H1 (cell line): Measurements from ENCODE around the gene FIG4. TPM values are rescaled to one million over a fixed set of nuclear protein-coding genes. Genes with fewer than 3 reads are reported as not detected.

ENCODE experiments used
- CTCF ChIA-PET: fragments of 300-600 bp; sonication (Branson Sonifier 250); formaldehyde crosslinking; loops from one replicate; lab custom pipeline; 2021; ENCODE audit not compliant: partially characterized antibody; lab: Charles Lee
- POLR2A ChIA-PET: fragments of 300-600 bp; sonication (Branson Sonifier 250); formaldehyde crosslinking; loops from one replicate; lab custom pipeline; 2021; ENCODE audit warnings: inconsistent platforms; ENCODE audit not compliant: partially characterized antibody; lab: Charles Lee
- DNase-seq, 2 experiments: peaks; one replicate each; pipeline versions ENCODE4 v3.0.0 to v3.0.0-alpha.2; 2010 to 2022; ENCODE audit warnings: low spot score in 2 of 2, low read depth in 1 of 2, mixed read lengths in 1 of 2
- FAIRE-seq: peaks from 2 replicates; lab custom pipeline; 2011; peaks lifted over from hg19 to GRCh38; lab: Jason Lieb, UNC
- H2AFZ ChIP-seq: 2 replicates; pipeline ENCODE4 v1.8.1; 2012; ENCODE audit warnings: low read length, inconsistent platforms
- H2AK5ac ChIP-seq: 2 replicates; pipeline ENCODE4 v1.6.1; 2013; ENCODE audit warnings: low read depth, low read length
- H2BK120ac ChIP-seq: replicated peaks from 2 replicates; pipeline ENCODE3; 2013; ENCODE audit warnings: low read depth, low read length, inconsistent platforms
- H2BK12ac ChIP-seq: 2 replicates; pipeline ENCODE4 v1.6.1; 2013; ENCODE audit warnings: low read depth, low read length
- H2BK15ac ChIP-seq: 2 replicates; pipeline ENCODE4 v1.6.1; 2013; ENCODE audit warnings: low read length
- H2BK20ac ChIP-seq: 2 replicates; pipeline ENCODE4 v1.6.1; 2013; ENCODE audit warnings: low read length
- H2BK5ac ChIP-seq: 2 replicates; pipeline ENCODE4 v1.6.1; 2013; ENCODE audit warnings: low read depth, low read length
- H3K14ac ChIP-seq: 2 replicates; pipeline ENCODE4 v1.6.1; 2013; ENCODE audit warnings: inconsistent platforms; ENCODE audit not compliant: insufficient read length
- H3K18ac ChIP-seq: 2 replicates; pipeline ENCODE4 v1.6.1; 2013; ENCODE audit warnings: low read length; ENCODE audit errors: extremely low read depth
- H3K23ac ChIP-seq: 2 replicates; pipeline ENCODE4 v1.6.1; 2013; ENCODE audit warnings: inconsistent platforms; ENCODE audit not compliant: insufficient read length
- H3K23me2 ChIP-seq: 2 replicates; pipeline ENCODE4 v1.6.1; 2013; ENCODE audit warnings: low read depth, low read length
- H3K27ac ChIP-seq: 2 replicates; pipeline ENCODE4 v1.6.1; 2011; ENCODE audit warnings: low read depth, low read length, inconsistent platforms
- H3K27me3 ChIP-seq, 4 experiments: replicated peaks in 1 of 4; 1 replicate in 1 of 4; 2 replicates in 3 of 4; pipeline versions ENCODE4 v1.6.1 to v1.8.1; 2011 to 2013; ENCODE audit warnings: low read length in 3 of 4, mild to moderate bottlenecking in 3 of 4, inconsistent platforms in 2 of 4, mixed read lengths in 2 of 4, moderate library complexity in 1 of 4; ENCODE audit not compliant: control insufficient read depth in 3 of 4, insufficient read depth in 3 of 4; ENCODE audit errors: extremely low read depth in 1 of 4
- H3K36me3 ChIP-seq, 4 experiments: 2 replicates each; pipeline versions ENCODE4 v1.6.1 to v1.8.1; 2011 to 2013; ENCODE audit warnings: mild to moderate bottlenecking in 4 of 4, low read length in 3 of 4, moderate library complexity in 2 of 4, control low read depth in 1 of 4, inconsistent platforms in 1 of 4; ENCODE audit not compliant: insufficient read depth in 4 of 4, control insufficient read depth in 2 of 4
- H3K4ac ChIP-seq: replicated peaks from 2 replicates; pipeline ENCODE3; 2013; ENCODE audit warnings: low read length, low read depth, mixed read lengths, inconsistent platforms; ENCODE audit not compliant: insufficient read length
- H3K4me1 ChIP-seq, 4 experiments: replicated peaks in 1 of 4; 1 replicate in 1 of 4; 2 replicates in 3 of 4; pipeline versions ENCODE4 v1.6.1 to v1.8.1; 2011 to 2013; ENCODE audit warnings: low read length in 3 of 4, inconsistent platforms in 2 of 4, mixed read lengths in 1 of 4; ENCODE audit not compliant: insufficient read depth in 4 of 4, control insufficient read depth in 3 of 4
- H3K4me2 ChIP-seq, 2 experiments: 2 replicates each; pipeline versions ENCODE4 v1.6.1 to v1.8.1; 2011 to 2013; ENCODE audit warnings: low read depth in 2 of 2, low read length in 2 of 2, control low read depth in 1 of 2, inconsistent platforms in 1 of 2, mild to moderate bottlenecking in 1 of 2; ENCODE audit not compliant: insufficient read depth in 1 of 2
- H3K4me3 ChIP-seq, 4 experiments: fragments of 200-600, 300-600 bp in 1 of 4; sonication (generic), shearing (Covaris generic), sonication (Bioruptor Twin) in 1 of 4; 2 replicates each; pipeline versions ENCODE4 v1.5.1 to v1.8.1; 2011 to 2016; ENCODE audit warnings: low read length in 4 of 4, low read depth in 3 of 4, control low read depth in 2 of 4, inconsistent platforms in 2 of 4, mild to moderate bottlenecking in 2 of 4, mixed read lengths in 1 of 4, moderate library complexity in 1 of 4; ENCODE audit not compliant: insufficient read depth in 2 of 4; ENCODE audit errors: extremely low read depth in 1 of 4
- H3K56ac ChIP-seq: replicated peaks from 2 replicates; pipeline ENCODE3; 2013; ENCODE audit warnings: low read depth, mild to moderate bottlenecking, mixed read lengths, low read length, inconsistent platforms; ENCODE audit not compliant: insufficient read length
- H3K79me1 ChIP-seq: 2 replicates; pipeline ENCODE4 v1.6.1; 2013; ENCODE audit warnings: low read depth, low read length, control low read depth
- H3K79me2 ChIP-seq, 2 experiments: 2 replicates each; pipeline versions ENCODE4 v1.6.1 to v1.8.1; 2012 to 2013; ENCODE audit warnings: low read length in 2 of 2, mild to moderate bottlenecking in 2 of 2, inconsistent platforms in 1 of 2; ENCODE audit not compliant: insufficient read depth in 2 of 2, control insufficient read depth in 1 of 2
- H3K9ac ChIP-seq, 4 experiments: replicated peaks in 1 of 4; 1 replicate in 1 of 4; 2 replicates in 3 of 4; pipeline versions ENCODE4 v1.6.1 to v1.8.1; 2011 to 2013; ENCODE audit warnings: low read depth in 3 of 4, low read length in 3 of 4, control low read depth in 2 of 4, mild to moderate bottlenecking in 2 of 4, moderate library complexity in 2 of 4, inconsistent platforms in 1 of 4; ENCODE audit errors: extremely low read depth in 1 of 4
- H3K9me3 ChIP-seq, 2 experiments: 2 replicates each; pipeline versions ENCODE4 v1.6.1 to v1.8.1; 2012 to 2013; ENCODE audit warnings: mild to moderate bottlenecking in 2 of 2, moderate library complexity in 2 of 2, control low read depth in 1 of 2, inconsistent platforms in 1 of 2, low read depth in 1 of 2, low read length in 1 of 2, mixed read lengths in 1 of 2; ENCODE audit not compliant: insufficient read depth in 2 of 2
- H4K20me1 ChIP-seq, 2 experiments: replicated peaks in 1 of 2; 2 replicates each; pipeline versions ENCODE3 to v1.8.1; 2011 to 2013; ENCODE audit warnings: inconsistent platforms in 2 of 2, low read length in 2 of 2, mild to moderate bottlenecking in 1 of 2; ENCODE audit not compliant: insufficient read depth in 2 of 2, control insufficient read depth in 1 of 2
- H4K5ac ChIP-seq: 2 replicates; pipeline ENCODE4 v1.6.1; 2013; ENCODE audit warnings: low read length, low read depth, mixed read lengths, inconsistent platforms; ENCODE audit not compliant: insufficient read length
- H4K8ac ChIP-seq: 2 replicates; pipeline ENCODE4 v1.8.0; 2013; ENCODE audit warnings: mild to moderate bottlenecking, moderate library complexity, low read length, inconsistent platforms; ENCODE audit not compliant: insufficient read depth; ENCODE audit errors: extremely low read depth
- H4K91ac ChIP-seq: replicated peaks from 2 replicates; pipeline ENCODE3; 2013; ENCODE audit warnings: low read length, mixed read lengths, inconsistent platforms; ENCODE audit not compliant: insufficient read length
- ASH2L ChIP-seq: fragments of 200-600, 300-600 bp; sonication (generic); IDR thresholded peaks from one replicate; pipeline ENCODE4 v1.7.1; 2017; ENCODE audit warnings: low read length
- CHD1 ChIP-seq: IDR thresholded peaks from 2 replicates; pipeline ENCODE4 v1.6.1; 2012; ENCODE audit warnings: low read depth, low read length, improper control_type of control experiment
- CREB1 ChIP-seq: IDR thresholded peaks from 2 replicates; pipeline ENCODE4 v1.6.1; 2012; ENCODE audit warnings: inconsistent platforms
- FOSL1 ChIP-seq: IDR thresholded peaks from 2 replicates; pipeline ENCODE4 v1.6.1; 2011; ENCODE audit warnings: mild to moderate bottlenecking, low read depth, low read length, moderate library complexity; ENCODE audit not compliant: insufficient read depth
- NRF1 ChIP-seq: IDR thresholded peaks from 2 replicates; pipeline ENCODE4 v1.6.1; 2011; ENCODE audit warnings: mild to moderate bottlenecking, low read depth, low read length, improper control_type of control experiment
- PHF8 ChIP-seq: fragments of 200-600 bp; sonication (generic); conservative IDR thresholded peaks from 2 replicates; pipeline ENCODE4 v1.7.1; 2012; ENCODE audit warnings: low read depth, mild to moderate bottlenecking, inconsistent platforms, low read length, moderate library complexity
- RAD21 ChIP-seq, 2 experiments: IDR thresholded peaks in 1 of 2; conservative IDR thresholded peaks in 1 of 2; 2 replicates each; pipeline ENCODE4 v1.6.1; 2011; ENCODE audit warnings: low read depth in 2 of 2, low read length in 2 of 2, improper control_type of control experiment in 1 of 2, inconsistent platforms in 1 of 2, mild to moderate bottlenecking in 1 of 2, moderate library complexity in 1 of 2
- RBBP5 ChIP-seq: IDR thresholded peaks from 2 replicates; pipeline ENCODE4 v1.7.1; 2012; ENCODE audit warnings: low read depth, mild to moderate bottlenecking, inconsistent platforms, low read length, moderate library complexity, borderline replicate concordance
- RNF2 ChIP-seq: fragments of 200-900, 300-1000 bp; sonication (generic); IDR thresholded peaks from 2 replicates; pipeline ENCODE4 v1.7.1; 2016; ENCODE audit warnings: borderline replicate concordance, low read depth, mild to moderate bottlenecking, antibody characterized with exemption, low read length; ENCODE audit not compliant: poor library complexity, severe bottlenecking; ENCODE audit errors: missing control alignments
- SAP30 ChIP-seq: fragments of 300-600 bp; sonication (generic); IDR thresholded peaks from 2 replicates; pipeline ENCODE4 v1.7.1; 2012; ENCODE audit warnings: low read length, moderate library complexity, mild to moderate bottlenecking, inconsistent platforms; ENCODE audit not compliant: insufficient read depth, insufficient replicate concordance
- SIX5 ChIP-seq: IDR thresholded peaks from 2 replicates; pipeline ENCODE4 v1.6.1; 2011; ENCODE audit warnings: mild to moderate bottlenecking, low read depth, low read length
- SP1 ChIP-seq: IDR thresholded peaks from 2 replicates; pipeline ENCODE4 v1.6.1; 2011; ENCODE audit warnings: low read depth, low read length
- SRF ChIP-seq: IDR thresholded peaks from 2 replicates; pipeline ENCODE4 v1.6.1; 2011; ENCODE audit warnings: mild to moderate bottlenecking, low read depth, low read length, moderate library complexity
- YY1 ChIP-seq: IDR thresholded peaks from 2 replicates; pipeline ENCODE4 v1.6.1; 2011; ENCODE audit warnings: low read depth, mild to moderate bottlenecking, low read length
- WGBS, 2 experiments: shearing (Covaris generic) in 1 of 2; methylation state at CpG; one replicate each; pipeline versions ENCODE4 v1.1.6 to v1.1.7; 2013 to 2015; ENCODE audit warnings: low lambda C conversion rate in 2 of 2, mixed read lengths in 2 of 2, inconsistent platforms in 1 of 2, low coverage in 1 of 2, missing lambda C conversion rate in 1 of 2; ENCODE audit not compliant: insufficient replicate concordance in 2 of 2, insufficient coverage in 1 of 2, insufficient read length in 1 of 2; ENCODE audit errors: extremely low coverage in 1 of 2, missing lambda C conversion rate in 1 of 2; 5-methylcytosine and 5-hydroxymethylcytosine counted together
- polyA plus RNA-seq, 7 experiments: library from polyadenylated mRNA; depleted of rRNA in 3 of 7; stranded (reverse) in 5 of 7; unstranded in 2 of 7; fragments of >200 nt in 5 of 7; fragments of 200-250 nt in 2 of 7; gene quantifications; 1 replicate in 5 of 7; 2 replicates in 1 of 7; 4 replicates in 1 of 7; pipeline versions ENCODE4 v1.2.1 to v1.2.3, GENCODE V29; 2011 to 2013; ENCODE audit warnings: missing spikeins in 2 of 7, mixed read lengths in 2 of 7
- total RNA-seq: library from RNA; stranded (reverse); fragmentation: NEBNext Ultra II Directional; extraction: Animal tissue kit (Norgen Biotek cat#: 25700); gene quantifications from 2 replicates; pipeline ENCODE4 v1.2.1, GENCODE V29; 2021

Gene FIG4
- total and polyA plus RNA-seq, 2 of the 8 experiments (the other 6 are each of a cell fraction or from before 2014, with no cell fraction given): 11.8 to 21.9 TPM

DNA sequence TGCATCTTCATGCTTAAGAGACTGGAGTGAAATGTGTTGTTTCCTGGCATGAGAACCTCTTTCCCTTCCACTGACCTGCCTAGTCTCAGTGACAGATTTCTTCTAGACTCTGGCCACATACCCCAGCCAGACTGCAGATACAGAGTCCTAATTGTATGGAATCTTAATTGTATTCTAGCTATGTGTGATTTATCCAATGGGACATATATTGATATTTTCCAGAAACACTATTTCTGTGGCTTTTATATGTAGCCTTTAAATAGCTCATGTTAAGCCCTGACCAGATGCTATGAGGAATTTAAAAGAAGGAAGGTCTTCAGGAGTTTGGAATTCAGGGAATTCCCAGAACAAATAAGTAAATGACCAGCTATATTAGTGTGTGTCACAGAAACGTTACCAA, 99.0 kb downstream of the FIG4 start:
- no peak overlapping the region for H4K8ac ChIP-seq
- H2BK120ac ChIP-seq: no peak overlapping the region
- no peak overlapping the region for H2BK15ac ChIP-seq
- H2BK20ac ChIP-seq: no peak overlapping the region
- H2AK5ac ChIP-seq: no peak overlapping the region
- ChIA-PET CTCF (interaction anchor here (0.7 to 3.1 kb wide), 5 partner anchors 9 to 263 kb away, joined by 3 to 20 read pairs (median 4); no protein-coding TSS in a partner anchor), POLR2A (no interaction called here)
- no peak overlapping the region for H4K5ac ChIP-seq
- H4K91ac ChIP-seq: no peak overlapping the region
- no peak overlapping the region for H2BK12ac ChIP-seq
- H3K27me3 ChIP-seq: no peaks in the 10 kb centered on the region
- no peak overlapping the region for H3K56ac ChIP-seq
- no peak for FAIRE-seq
- H3K4me2 ChIP-seq: no peak overlapping the region
- no peak for DNase-seq
- no peak overlapping the region for H3K4ac ChIP-seq
- H3K18ac ChIP-seq: no peak overlapping the region
- no peaks in the 10 kb centered on the region for H3K23me2 ChIP-seq
- no peak overlapping the region for H3K23ac ChIP-seq
- no peaks in the 10 kb centered on the region for H3K79me1 ChIP-seq
- H3K79me2 ChIP-seq: no peaks in the 10 kb centered on the region
- H2AFZ ChIP-seq: no peak overlapping the region
- peaks cover 0 to 12% (median 0%) of the 10 kb centered on the region in 4 experiments; a peak in 2 of 8 replicates for H3K36me3 ChIP-seq
- peaks cover 0 to 5% (median 1%) of the 10 kb centered on the region in 4 experiments; a peak in 2 of 7 replicates for H3K4me1 ChIP-seq
- H2BK5ac ChIP-seq: no peak overlapping the region
- H3K9me3 ChIP-seq: no peaks in the 10 kb centered on the region
- no peak overlapping the region for H3K27ac ChIP-seq
- H3K9ac ChIP-seq: no peak overlapping the region
- 32% methylated on average over 1 of the region's 1 CpG; no CpG with 5 or more reads in 1 of the 2 experiments for WGBS, 2 experiments
- no peak overlapping the region for H3K4me3 ChIP-seq
- peaks cover 0 to 1% of the 10 kb centered on the region in 2 experiments for H4K20me1 ChIP-seq
- no peak overlapping the region for H3K14ac ChIP-seq
- TF ChIP-seq ASH2L (no peak), FOSL1 (no peak), CREB1 (no peak), CHD1 (no peak), YY1 (no peak), SIX5 (no peak), NRF1 (no peak), SAP30 (no peak), RNF2 (no peak), PHF8 (no peak), RAD21 (IDR thresholded peaks at IDR 0.05 in 1 of 2, conservative IDR thresholded peaks at IDR 0.05 in 1 of 2; ENCODE audit: low read depth in 2 of 2, low read length in 2 of 2) (no peak), SP1 (no peak), SRF (no peak), RBBP5 (no peak)
